ENCODE measurements around the gene CCS.

DNA sequence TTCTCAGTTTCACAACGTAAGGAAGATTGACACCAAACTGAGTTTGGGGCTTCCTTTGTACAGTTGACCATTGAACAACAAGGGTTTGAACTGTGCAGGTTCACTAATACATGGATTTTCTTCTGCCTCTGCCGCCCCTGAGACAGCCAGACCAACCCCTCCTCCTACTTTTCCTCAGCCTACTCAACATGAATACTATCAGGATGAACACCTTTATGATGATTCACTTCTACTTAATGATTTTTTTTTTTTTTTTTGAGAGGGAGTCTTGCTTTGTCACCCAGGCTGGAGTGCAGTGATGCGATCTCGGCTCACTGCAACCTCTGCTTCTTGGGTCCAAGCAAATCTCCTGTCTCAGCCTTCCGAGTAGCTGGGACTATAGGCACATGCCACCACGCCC lies 60.1 kb downstream of the CCS start:
- TF ChIP-seq EZH2phosphoT487 (IDR thresholded peaks at IDR 0.05; ENCODE audit: borderline replicate concordance, low read depth, low read length) (no peak), CTCF (conservative IDR thresholded peaks at IDR 0.05; ENCODE audit: low read length) (no peak)
